Heart right ventricle (tissue), 16 donors: Measurements from ENCODE around the gene NCAPG. TPM values are rescaled to one million over a fixed set of nuclear protein-coding genes. Genes with fewer than 3 reads are reported as not detected.
A peak's percentile ranks its signal among the peaks of the same experiment; 100 is the strongest.

Source experiments
- ATAC-seq, 8 donors: fragments of 200-7000 bp; cut with Tn5 transposase; one replicate each; pipeline ENCODE4 v1.9.1; 2020; ENCODE audit warnings: mild to moderate bottlenecking in 8 of 8, moderate library complexity in 8 of 8, moderate number of reproducible peaks in 1 of 8
- DNase-seq, 2 donors: peaks; one replicate each; pipeline ENCODE4 v3.0.0-alpha.2; 2020
- H3K27ac ChIP-seq, 10 donors: fragments of 200-600 bp; sonication (generic) in 2 of 10; one replicate each; pipeline versions ENCODE4 v1.5.0 to v1.8.0; 2020 to 2022; ENCODE audit warnings: mild to moderate bottlenecking in 3 of 10
- H3K27me3 ChIP-seq, 7 donors: fragments of 200-600 bp; one replicate each; pipeline ENCODE4 v1.8.0; 2021 to 2022; ENCODE audit warnings: mild to moderate bottlenecking in 2 of 7
- H3K36me3 ChIP-seq, 9 donors: fragments of 200-600 bp; sonication (generic) in 1 of 9; one replicate each; pipeline versions ENCODE4 v1.5.0 to v1.8.0; 2020 to 2022; ENCODE audit warnings: mild to moderate bottlenecking in 2 of 9
- H3K4me1 ChIP-seq, 9 donors: fragments of 200-600 bp; sonication (generic) in 1 of 9; one replicate each; pipeline versions ENCODE4 v1.5.0 to v1.8.0; 2020 to 2022; ENCODE audit warnings: mild to moderate bottlenecking in 4 of 9
- H3K4me3 ChIP-seq, 10 donors: fragments of 200-600 bp; sonication (generic) in 2 of 10; one replicate each; pipeline versions ENCODE4 v1.5.0 to v1.8.0; 2020 to 2022; ENCODE audit warnings: mild to moderate bottlenecking in 7 of 10, moderate library complexity in 2 of 10
- H3K9me3 ChIP-seq, 11 donors: fragments of 200-600 bp in 10 of 11; sonication (generic) in 2 of 11; one replicate each; pipeline versions ENCODE4 v1.5.0 to v1.8.0; 2013 to 2022; ENCODE audit warnings: mild to moderate bottlenecking in 2 of 11, control low read depth in 1 of 11, moderate library complexity in 1 of 11
- CTCF ChIP-seq, 9 donors: fragments of 200-600 bp; sonication (generic) in 2 of 9; IDR thresholded peaks; one replicate each; pipeline versions ENCODE4 v1.5.0 to v1.8.0; 2021 to 2022; ENCODE audit warnings: antibody characterized with exemption in 9 of 9, mild to moderate bottlenecking in 5 of 9, moderate library complexity in 1 of 9
- whole genome bisulfite sequencing, 2 donors: extraction: QIAGEN DNeasy Blood & Tissue Kit; methylation state at CpG; one replicate each; pipeline ENCODE4 v1.1.7; 2013; ENCODE audit warnings: inconsistent platforms in 1 of 2; 5-methylcytosine and 5-hydroxymethylcytosine counted together
- intact Hi-C, 10 donors: fragments of 100-400 bp; cut with DNase I; formaldehyde crosslinking; loops; one replicate each; pipeline versions ENCODE4 v1.11.1 to v1.14.2; 2022
- polyA plus RNA-seq, 2 donors: library from polyadenylated mRNA; stranded (reverse); fragments of 200-250 nt; gene quantifications; one replicate each; pipeline ENCODE4 v1.2.3, GENCODE V29; 2013
- total RNA-seq, 10 donors: library from RNA; stranded (reverse); fragmentation: NEBNext Ultra II Directional in 3 of 10; extraction: Animal tissue kit (Norgen Biotek cat#: 25700) in 3 of 10; gene quantifications; one replicate each; pipeline versions ENCODE4 v1.2.1 to v1.2.4, GENCODE V29; 2021 to 2023
- donor health status: Arrhythmogenic right ventricular cardiomyopathy.
- donor health status: ischemic (EF 13 %, LVEDD 7.1; RV severe dilation, severe dysfunction).
- donor health status: healthy with polysubstance abuse.
- donor health status: DM: no; HTN: yes; CAD: no.
- donor health status: DM: no; HTN: no; CAD: no.
- donor health status: ischemic (EF 25% LVEDD 6.9; RV normal size, moderate dysfunction).
- donor health status: ischemic (EF 25% LVEDD 5.7; RV mildly dilated, moderate dysfunction).
- donor health status: healthy.
- donor health status: DM: yes; HTN: yes; CAD: no.
- donor health status: Ischemic cardiomyopathy.
- donor health status: ischemic (EF 35%, LVEDD 5.7; RV mildly dilated, moderate dysfunction).
- donor health status: nonischemic (EF 11% LVEDD 7.7; RV severe dilation, severe dysfunction).
- donor health status: DM: yes; HTN: yes; CAD: no.
- donor health status: PGD.
- donor health status: ischemic (EF 29% LVEDD 5.4; RV normal size, mild dysfunction).
- donor health status: nonischemic (EF 23%, LVEDD 6.1; RV moderate dilation, normal function).

The NCAPG gene
- total and polyA plus RNA-seq, 12 donors, result 0.08 to 3.6 (median 0.29) TPM

GRCh38 chr4:17778431-17778830 lies 32.3 kb upstream of the NCAPG start:
- Histone ChIP-seq H3K4me3 (no peak overlapping the region), H3K9me3 (no peaks in the 10 kb centered on the region), H3K4me1 (peaks cover 0 to 18% (median 15%) of the 10 kb centered on the region in 9 donors), H3K27ac (no peak overlapping the region), H3K36me3 (no peaks in the 10 kb centered on the region), H3K27me3 (peaks cover 6 to 48% (median 35%) of the 10 kb centered on the region in 7 donors)
- intact Hi-C loops, result no loop called here
- TF ChIP-seq CTCF (IDR thresholded peaks at IDR 0.05), result no peak
- DNase-seq (no peak), ATAC-seq (no peak)
- WGBS, 2 donors, result 84 to 96% methylated on average over 3 of the region's 3 CpGs

- TF ChIP-seq CTCF (IDR thresholded peaks at IDR 0.05), result no peak
- DNase-seq (no peak), ATAC-seq (peak in 2 of 8 donors; percentile 13 to 25)
- peaks cover 0 to 18% (median 15%) of the 10 kb centered on the region in 9 donors for H3K4me1 ChIP-seq
- no peak overlapping the region for H3K27ac ChIP-seq
- intact Hi-C loops, result no loop called here
- no peaks in the 10 kb centered on the region for H3K9me3 ChIP-seq
- WGBS, 2 donors, result 9 to 11% methylated on average over 31 of the region's 31 CpGs
- H3K4me3 ChIP-seq, result peak overlapping the region; percentile 4 to 51 (median 44)
- peaks cover 6 to 48% (median 35%) of the 10 kb centered on the region in 7 donors for H3K27me3 ChIP-seq
- H3K36me3 ChIP-seq, result no peaks in the 10 kb centered on the region
Observed at GRCh38 chr4:17780501-17781299, 30.1 kb upstream of the NCAPG start.

- Histone ChIP-seq H3K27ac (no peak within 1 kb of the TSS), H3K4me3 (peak within 1 kb of the TSS; percentile 4 to 51 (median 44)), H3K9me3 (no peaks in the 10 kb centered on the region), H3K4me1 (peaks cover 0 to 18% (median 15%) of the 10 kb centered on the region in 9 donors), H3K36me3 (no peaks in the 10 kb centered on the region), H3K27me3 (peaks cover 6 to 48% (median 35%) of the 10 kb centered on the region in 7 donors)
- DNase-seq, result peak in 1 of 2 donors; percentile 10
- peak in 5 of 8 donors; percentile 21 to 59 (median 42) for ATAC-seq
- WGBS, 2 donors, result 2 to 3% methylated on average over 82 of the region's 82 CpGs
- intact Hi-C loops, result no loop called here
- TF ChIP-seq CTCF (IDR thresholded peaks at IDR 0.05), result no peak
Observed at GRCh38 chr4:17781300-17782287, 29.2 kb upstream of the NCAPG start, which contains the start of gene FAM184B. Gene FAM184B, minus strand, starts transcription at chr4:17781621. Its CDS starts 322 bp downstream, at chr4:17781299.

- Histone ChIP-seq H3K27ac (no peak overlapping the region), H3K4me3 (no peak overlapping the region), H3K9me3 (no peaks in the 10 kb centered on the region), H3K36me3 (no peaks in the 10 kb centered on the region), H3K27me3 (peaks cover 5 to 24% (median 11%) of the 10 kb centered on the region in 7 donors), H3K4me1 (peaks cover 0 to 13% (median 10%) of the 10 kb centered on the region in 9 donors)
- DNase-seq (no peak), ATAC-seq (no peak)
- no peak for TF ChIP-seq CTCF (IDR thresholded peaks at IDR 0.05)
- intact Hi-C loops, result no loop called here
- 81% methylated on average over 5 of the region's 5 CpGs for WGBS, 2 donors
Observed at GRCh38 chr4:17785858-17786257, 24.9 kb upstream of the NCAPG start.
